NCI-H1417 (cell line): ENCODE data around the gene CLK1.
A peak's percentile ranks its signal among the peaks of the same experiment; 100 is the strongest.

ENCODE experiments used
- DNase-seq, 3 experiments: peaks; one replicate each; lab custom pipeline; 2025; lab: John Stamatoyannopoulos, UW

CLK1 gene

GRCh38 chr2:200811333-200812121, 52.9 kb downstream of the CLK1 start, which contains the start of gene BZW1:
TSS of gene BZW1 (plus strand) at chr2:200811910. CDS start at chr2:200813218, 1,308 bp downstream.
- DNase-seq: peak; percentile 90 to 99 (median 98)

GRCh38 chr2:200810998-200811332, 53.5 kb downstream of the CLK1 start:
- DNase-seq: no peak

- DNase-seq: peak in 1 of 3 experiments; percentile 35
These were observed 54.0 kb downstream of the CLK1 start for GRCh38 chr2:200810252-200810997.

GRCh38 chr2:200809506-200810251, 54.8 kb downstream of the CLK1 start:
- no peak for DNase-seq
